Hypothalamus (tissue), 51 donors: ENCODE data around the gene SCN4A.
"Not testable (repeated sequence)": the region's sequence is repeated elsewhere in the genome, so short reads cannot be mapped to it uniquely, and the experiment has no call there.

Experiments used
- DNase-seq, 51 donors: peaks; one replicate each; lab custom pipeline; 2025; lab: John Stamatoyannopoulos, UW

SCN4A gene

GRCh38 chr17:63920779-63921178 is 51.9 kb downstream of the SCN4A start:
- not testable (repeated sequence) for DNase-seq

GRCh38 chr17:63920050-63920449 is 52.7 kb downstream of the SCN4A start:
- not testable (repeated sequence) for DNase-seq

GRCh38 chr17:63919311-63919723 is 53.4 kb downstream of the SCN4A start:
- peak in 23 of 51 donors; percentile 5 to 40 (median 18) for DNase-seq

GRCh38 chr17:63918789-63919305 is 53.9 kb downstream of the SCN4A start, which contains the start of gene GH1:
TSS of gene GH1 (minus strand) at chr17:63918839. CDS start at chr17:63918776, 63 bp downstream.
- DNase-seq = not testable (repeated sequence)

- no peak for DNase-seq
Observed at GRCh38 chr17:63918305-63918704, 54.4 kb downstream of the SCN4A start.

GRCh38 chr17:63917646-63918045 is 55.1 kb downstream of the SCN4A start:
- DNase-seq = no peak

GRCh38 chr17:63917206-63917605 is 55.5 kb downstream of the SCN4A start:
- not testable (repeated sequence) for DNase-seq

GRCh38 chr17:63916566-63917185 is 56.0 kb downstream of the SCN4A start:
- DNase-seq = no peak

- DNase-seq = not testable (repeated sequence)
Observed at GRCh38 chr17:63915753-63916152, 57.0 kb downstream of the SCN4A start.

- DNase-seq = no peak
Observed at GRCh38 chr17:63914471-63914870, 58.2 kb downstream of the SCN4A start.

- peak in 15 of 51 donors; percentile 2 to 22 (median 8) for DNase-seq
Observed at GRCh38 chr17:63911657-63912100, 61.0 kb downstream of the SCN4A start.

- no peak for DNase-seq
Observed at GRCh38 chr17:63911041-63911635, 61.6 kb downstream of the SCN4A start, which contains the start of gene CSHL1. TSS of gene CSHL1 (minus strand) at chr17:63911258. CDS start at chr17:63911196, 62 bp downstream.

- no peak for DNase-seq
Observed at GRCh38 chr17:63910096-63910495, 62.6 kb downstream of the SCN4A start.

- not testable (repeated sequence) for DNase-seq
Observed at GRCh38 chr17:63909586-63909985, 63.1 kb downstream of the SCN4A start.

- not testable (repeated sequence) for DNase-seq
Observed at GRCh38 chr17:63907161-63907778, 65.4 kb downstream of the SCN4A start.

GRCh38 chr17:63904796-63905195 is 67.9 kb downstream of the SCN4A start:
- not testable (repeated sequence) for DNase-seq

- DNase-seq = not testable (repeated sequence)
Observed at GRCh38 chr17:63903787-63904201, 68.9 kb downstream of the SCN4A start.

- not testable (repeated sequence) for DNase-seq
Observed at GRCh38 chr17:63901971-63902370, 70.7 kb downstream of the SCN4A start.

- not testable (repeated sequence) for DNase-seq
Observed at GRCh38 chr17:63898899-63899798, 73.6 kb downstream of the SCN4A start.
